GF-D8 (cell line): Measurements from ENCODE around the gene PPM1N.

Experiments used
- DNase-seq: peaks from one replicate; lab custom pipeline; 2025; lab: John Stamatoyannopoulos, UW

PPM1N gene

DNA sequence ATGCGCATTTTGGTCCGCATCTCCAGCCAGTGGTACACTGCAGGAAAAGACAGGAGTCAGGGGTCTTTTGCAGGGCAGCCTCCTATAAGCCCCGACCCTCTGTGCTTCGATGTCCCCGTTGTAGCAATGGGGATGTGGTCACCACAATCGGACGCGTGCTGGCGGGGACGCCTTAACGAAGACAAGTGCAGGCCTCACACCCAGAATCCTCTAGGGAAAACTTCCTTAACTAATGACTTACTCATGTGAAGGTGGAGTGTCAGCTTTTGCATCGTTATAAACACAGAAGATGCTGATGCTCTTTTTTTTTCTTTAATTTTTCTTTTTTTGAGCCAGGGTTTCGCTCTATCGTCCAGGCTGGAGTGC is 31.2 kb downstream of the PPM1N start:
- DNase-seq, result no peak

DNA sequence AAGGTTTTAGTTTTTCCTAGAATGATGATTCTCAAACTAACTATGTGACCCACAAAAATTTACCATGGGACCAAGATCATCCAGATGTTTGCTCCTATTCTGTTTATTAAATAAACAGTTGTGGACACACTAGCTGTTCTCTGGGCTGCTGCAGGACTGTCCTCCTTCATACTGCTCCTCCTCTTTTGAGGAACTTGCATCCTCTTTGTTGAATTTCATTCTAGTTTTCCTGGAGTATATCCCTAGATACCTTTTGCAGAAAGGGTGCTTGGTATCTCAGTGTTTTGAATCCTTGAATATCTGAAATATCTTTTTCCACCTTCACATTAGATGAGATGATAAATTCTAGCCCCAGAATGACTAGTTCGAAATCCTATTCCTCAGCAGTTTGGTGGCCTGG is 33.1 kb downstream of the PPM1N start:
- DNase-seq, result no peak

DNA sequence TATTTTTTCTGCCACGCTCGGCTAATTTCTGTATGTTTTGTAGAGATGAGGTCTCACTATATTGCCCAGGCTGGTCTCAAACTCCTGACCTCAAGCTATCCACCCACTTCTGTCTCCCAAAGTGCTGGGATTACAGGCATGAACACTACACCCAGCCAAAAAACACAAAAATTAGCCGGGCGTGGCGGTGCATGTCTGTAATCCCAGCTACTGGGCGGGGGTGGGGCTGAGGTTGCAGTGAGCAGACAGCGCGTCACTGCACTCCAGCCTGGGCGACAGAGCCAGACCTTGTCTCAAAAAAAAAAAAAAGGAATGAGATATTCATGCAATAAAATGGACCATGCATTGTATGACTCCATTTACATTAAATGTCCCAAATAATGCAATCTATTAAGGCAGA is 41.2 kb downstream of the PPM1N start:
- DNase-seq, result no peak

DNA sequence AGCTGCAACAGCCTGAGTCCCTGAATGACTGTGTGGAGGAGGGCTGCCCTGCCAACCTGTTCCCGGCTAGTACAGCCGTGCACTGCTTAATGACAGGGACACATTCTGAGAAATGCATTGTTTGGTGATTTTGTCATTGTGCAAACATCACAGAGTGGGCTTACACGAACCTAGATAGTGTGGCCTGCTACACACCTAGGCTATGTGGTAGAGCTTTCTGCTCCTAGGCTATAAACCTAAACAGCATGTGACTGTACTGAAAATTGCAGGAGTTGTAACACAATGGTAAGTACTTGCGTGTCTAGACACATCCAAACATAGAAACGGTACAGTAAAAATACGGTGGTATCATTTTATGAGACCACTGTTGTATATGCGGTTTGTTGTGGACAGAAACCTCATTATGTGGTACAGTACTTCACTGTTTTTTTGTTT is 44.0 kb downstream of the PPM1N start:
- DNase-seq, result peak; percentile 39

DNA sequence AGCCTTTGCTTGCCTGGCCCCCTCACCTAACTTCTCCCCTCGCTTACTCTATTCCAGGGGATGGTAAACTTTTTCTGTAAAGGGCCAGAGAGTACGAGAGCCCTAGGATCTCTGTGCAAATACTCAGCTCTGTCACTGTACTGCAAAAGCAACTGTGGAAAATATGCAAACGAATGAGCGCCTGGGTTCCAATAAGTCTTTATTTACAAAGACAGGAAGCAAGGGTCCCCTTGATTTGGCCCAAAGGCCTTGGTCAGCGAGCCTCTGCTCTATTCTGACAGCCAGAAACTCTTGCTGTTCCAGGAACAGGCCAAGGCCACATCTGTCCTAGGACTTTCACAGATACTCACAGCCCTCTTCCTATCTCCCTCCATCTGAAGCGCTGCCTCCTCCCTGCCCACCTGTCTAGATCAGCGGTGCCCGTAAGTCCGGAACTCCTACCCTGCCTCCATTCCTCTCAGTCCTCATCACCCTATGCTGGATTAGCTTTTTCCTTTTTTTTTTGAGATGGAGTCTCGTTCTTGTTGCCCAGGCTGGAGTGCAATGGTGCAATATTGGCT is 49.0 kb downstream of the PPM1N start:
- DNase-seq, result no peak

DNA sequence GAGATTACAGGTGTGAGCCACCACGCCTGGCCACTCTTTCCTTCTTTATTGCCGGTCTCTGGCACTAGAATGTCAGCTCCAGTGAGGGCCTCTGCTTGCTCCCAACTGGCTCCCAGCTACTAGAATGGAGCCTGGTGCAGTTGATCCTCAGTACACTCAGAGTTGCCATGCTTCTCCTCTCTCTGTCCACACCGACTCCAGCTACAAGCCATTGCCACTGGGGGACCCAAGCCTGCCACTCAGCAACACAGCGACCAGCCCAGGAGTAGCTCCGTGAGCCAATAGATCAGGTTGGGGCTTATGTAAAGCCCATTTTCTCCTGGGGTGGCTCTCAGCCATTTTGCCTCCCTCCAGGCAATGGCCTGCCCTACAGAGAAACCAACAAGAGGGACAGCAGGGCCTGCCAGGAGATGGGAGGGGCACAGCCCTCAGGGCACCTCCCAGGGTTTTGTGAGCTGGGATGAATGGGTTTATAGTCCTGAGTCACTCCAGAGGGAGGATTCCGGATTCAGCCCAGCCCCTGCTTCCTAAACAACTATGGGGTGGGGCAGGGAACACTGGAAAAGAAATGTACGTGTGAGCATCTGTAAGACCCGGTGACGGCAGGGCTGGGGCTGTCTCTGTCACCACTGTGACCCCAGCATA is 49.8 kb downstream of the PPM1N start:
- no peak for DNase-seq
